Measurements from ENCODE around the gene NTM. TPM values are rescaled to one million over a fixed set of nuclear protein-coding genes. Genes with fewer than 3 reads are reported as not detected.

Gene NTM
- polyA plus RNA-seq, 1 donor (not counting 4 experiments of a cell fraction or from before 2014, with no cell fraction given) = 47.9 TPM

DNA sequence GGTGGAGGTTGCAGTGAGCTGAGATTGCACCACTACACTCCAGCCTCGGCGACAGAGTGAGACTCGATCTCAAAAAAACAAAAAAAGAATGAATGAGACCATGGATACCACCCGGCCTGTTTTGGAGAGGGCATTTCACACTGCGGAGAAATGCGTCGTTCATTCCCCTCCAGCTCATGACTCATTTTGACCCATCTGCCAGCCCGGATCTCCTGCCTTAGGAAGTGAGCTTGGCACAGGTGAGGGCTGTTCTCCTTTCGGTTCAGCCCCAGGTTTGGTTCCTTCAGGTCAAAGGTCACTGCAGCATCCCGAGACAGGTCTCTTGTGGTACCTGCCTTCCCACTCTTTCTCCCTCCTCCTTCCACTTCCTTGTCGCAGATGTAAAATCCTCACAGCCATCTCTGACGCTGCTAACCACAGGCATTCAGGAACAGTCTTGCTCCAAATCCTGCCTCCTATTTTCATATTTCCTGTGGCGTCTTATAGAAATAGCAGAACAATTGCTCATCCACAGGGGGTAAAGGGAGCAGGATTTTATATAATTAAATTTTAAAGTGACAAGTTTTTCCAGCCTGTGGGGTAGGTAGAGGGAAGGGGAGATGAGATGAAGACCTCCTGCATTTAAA is 517.9 kb downstream of the NTM start:
- Histone ChIP-seq H3K9me3 (ENCODE audit: control insufficient read depth, low read depth, low read length) (no peaks in the 10 kb centered on the region), H3K9me1 (ENCODE audit: control insufficient read depth, extremely low read depth, insufficient read depth, low read length) (no peaks in the 10 kb centered on the region), H3K9ac (ENCODE audit: control insufficient read depth, extremely low read depth, insufficient read depth, low read length) (peak overlapping the region; percentile 1), H3K4me1 (ENCODE audit: control insufficient read depth, extremely low read depth, insufficient read depth, low read length) (peaks cover 18% of the 10 kb centered on the region), H3K4me2 (ENCODE audit: control insufficient read depth, extremely low read depth, insufficient read depth, low read depth, low read length) (no peak overlapping the region), H4K20me1 (ENCODE audit: control insufficient read depth, extremely low read depth, insufficient read depth, low read length) (no peaks in the 10 kb centered on the region), H2AFZ (ENCODE audit: control insufficient read depth, low read length) (no peak overlapping the region), H3K79me2 (ENCODE audit: control insufficient read depth, insufficient read depth, low read length) (no peaks in the 10 kb centered on the region), H3K36me3 (ENCODE audit: control insufficient read depth in 2 of 2, extremely low read depth in 1 of 2, insufficient read depth in 2 of 2, low read length in 2 of 2) (no peaks in the 10 kb centered on the region), H3K27me3 (ENCODE audit: control insufficient read depth, extremely low read depth, insufficient read depth, low read length) (no peaks in the 10 kb centered on the region), H3K27ac (ENCODE audit: control insufficient read depth, insufficient read depth, low read length) (peak overlapping the region; percentile 65), H3K4me3 (ENCODE audit: control insufficient read depth in 2 of 3, extremely low read depth in 1 of 3, insufficient read depth in 2 of 3, low read depth in 1 of 3, low read length in 3 of 3) (no peak overlapping the region)
- TF ChIP-seq, protein P1, sequence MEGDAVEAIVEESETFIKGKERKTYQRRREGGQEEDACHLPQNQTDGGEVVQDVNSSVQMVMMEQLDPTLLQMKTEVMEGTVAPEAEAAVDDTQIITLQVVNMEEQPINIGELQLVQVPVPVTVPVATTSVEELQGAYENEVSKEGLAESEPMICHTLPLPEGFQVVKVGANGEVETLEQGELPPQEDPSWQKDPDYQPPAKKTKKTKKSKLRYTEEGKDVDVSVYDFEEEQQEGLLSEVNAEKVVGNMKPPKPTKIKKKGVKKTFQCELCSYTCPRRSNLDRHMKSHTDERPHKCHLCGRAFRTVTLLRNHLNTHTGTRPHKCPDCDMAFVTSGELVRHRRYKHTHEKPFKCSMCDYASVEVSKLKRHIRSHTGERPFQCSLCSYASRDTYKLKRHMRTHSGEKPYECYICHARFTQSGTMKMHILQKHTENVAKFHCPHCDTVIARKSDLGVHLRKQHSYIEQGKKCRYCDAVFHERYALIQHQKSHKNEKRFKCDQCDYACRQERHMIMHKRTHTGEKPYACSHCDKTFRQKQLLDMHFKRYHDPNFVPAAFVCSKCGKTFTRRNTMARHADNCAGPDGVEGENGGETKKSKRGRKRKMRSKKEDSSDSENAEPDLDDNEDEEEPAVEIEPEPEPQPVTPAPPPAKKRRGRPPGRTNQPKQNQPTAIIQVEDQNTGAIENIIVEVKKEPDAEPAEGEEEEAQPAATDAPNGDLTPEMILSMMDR (optimal IDR thresholded peaks at IDR 0.05 in 1 of 3, IDR thresholded peaks at IDR 0.05 in 1 of 3, conservative IDR thresholded peaks at IDR 0.05 in 1 of 3; ENCODE audit: extremely low read depth in 1 of 3, insufficient read depth in 2 of 3, low read length in 3 of 3) = no peak
- no peak for TF ChIP-seq EZH2 (IDR thresholded peaks at IDR 0.05; ENCODE audit: low read length)
- peak; percentile 79 for FAIRE-seq
- peak; percentile 38 for DNase-seq (ENCODE audit: low read depth, low spot score)
- dilution Hi-C loops (cut with MboI; ENCODE audit: extremely low pct_ligation_motif_present, low sequenced_read_pairs) = no loop called here

DNA sequence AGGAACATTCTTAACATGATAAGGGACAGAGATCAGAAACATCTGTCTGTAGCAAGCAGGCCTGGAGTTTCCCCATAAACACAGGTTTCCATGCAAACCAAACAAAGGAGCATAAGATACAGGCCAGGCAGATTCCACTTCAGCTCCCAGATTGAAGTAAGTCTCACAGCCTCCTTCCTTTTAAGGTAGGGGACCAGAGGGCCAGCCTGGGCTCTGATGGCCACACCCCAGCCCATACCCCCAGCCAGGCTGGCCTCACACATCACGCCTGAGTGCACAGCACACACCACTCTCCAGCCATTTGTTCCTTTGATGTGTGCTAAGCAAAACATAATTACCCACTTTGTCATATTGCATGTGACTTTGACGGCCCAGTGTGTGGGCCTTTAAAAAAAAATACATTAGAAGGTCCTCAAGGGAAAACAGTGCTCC is 518.7 kb downstream of the NTM start:
- Histone ChIP-seq H3K36me3 (ENCODE audit: control insufficient read depth in 2 of 2, extremely low read depth in 1 of 2, insufficient read depth in 2 of 2, low read length in 2 of 2) (no peaks in the 10 kb centered on the region), H3K9me3 (ENCODE audit: control insufficient read depth, low read depth, low read length) (no peaks in the 10 kb centered on the region), H3K4me3 (ENCODE audit: control insufficient read depth in 2 of 3, extremely low read depth in 1 of 3, insufficient read depth in 2 of 3, low read depth in 1 of 3, low read length in 3 of 3) (no peak overlapping the region), H3K79me2 (ENCODE audit: control insufficient read depth, insufficient read depth, low read length) (no peaks in the 10 kb centered on the region), H3K4me1 (ENCODE audit: control insufficient read depth, extremely low read depth, insufficient read depth, low read length) (peaks cover 18% of the 10 kb centered on the region), H2AFZ (ENCODE audit: control insufficient read depth, low read length) (no peak overlapping the region), H4K20me1 (ENCODE audit: control insufficient read depth, extremely low read depth, insufficient read depth, low read length) (no peaks in the 10 kb centered on the region), H3K27ac (ENCODE audit: control insufficient read depth, insufficient read depth, low read length) (peak overlapping the region; percentile 65), H3K9ac (ENCODE audit: control insufficient read depth, extremely low read depth, insufficient read depth, low read length) (peak overlapping the region; percentile 1), H3K27me3 (ENCODE audit: control insufficient read depth, extremely low read depth, insufficient read depth, low read length) (no peaks in the 10 kb centered on the region), H3K4me2 (ENCODE audit: control insufficient read depth, extremely low read depth, insufficient read depth, low read depth, low read length) (no peak overlapping the region), H3K9me1 (ENCODE audit: control insufficient read depth, extremely low read depth, insufficient read depth, low read length) (no peaks in the 10 kb centered on the region)
- FAIRE-seq (peak; percentile 41), DNase-seq (ENCODE audit: low read depth, low spot score) (no peak)
- dilution Hi-C loops (cut with MboI; ENCODE audit: extremely low pct_ligation_motif_present, low sequenced_read_pairs) = no loop called here
- TF ChIP-seq EZH2 (IDR thresholded peaks at IDR 0.05; ENCODE audit: low read length) = no peak
- TF ChIP-seq, protein P1 (optimal IDR thresholded peaks at IDR 0.05 in 1 of 3, IDR thresholded peaks at IDR 0.05 in 1 of 3, conservative IDR thresholded peaks at IDR 0.05 in 1 of 3; ENCODE audit: extremely low read depth in 1 of 3, insufficient read depth in 2 of 3, low read length in 3 of 3) = no peak
